GM03348 (cell line): Measurements from ENCODE around the gene IRS2.

Experiments
- DNase-seq: peaks from one replicate; pipeline ENCODE4 v3.0.0; 2012; ENCODE audit warnings: low spot score

The IRS2 gene

DNA sequence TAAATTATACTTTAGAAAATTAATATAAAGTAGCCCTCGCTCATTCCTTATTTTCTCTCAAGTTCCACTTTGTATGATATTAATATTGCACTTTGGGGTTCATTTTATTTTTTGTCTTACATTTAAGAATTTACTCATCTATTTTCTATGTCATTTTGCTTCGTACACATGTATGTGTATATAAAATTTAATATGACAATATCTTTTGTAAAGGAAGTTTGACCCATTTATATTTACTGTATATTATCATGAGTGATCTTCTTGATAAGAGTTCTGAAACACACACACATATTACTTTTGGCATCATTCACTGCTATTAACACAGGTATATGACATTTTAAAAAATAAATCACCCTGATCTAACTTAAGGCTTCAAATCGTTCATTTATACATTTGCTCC is 83.1 kb downstream of the IRS2 start:
- no peak for DNase-seq
